GM23338 (cell line): ENCODE results near the gene AKTIP. TPM values are rescaled to one million over a fixed set of nuclear protein-coding genes. Genes with fewer than 3 reads are reported as not detected.

ENCODE experiments used
- ATAC-seq: fragments of 200-7000 bp; cut with Tn5 transposase; 3 replicates; pipeline ENCODE4 v1.9.1; 2020
- DNase-seq: peaks from one replicate; pipeline ENCODE4 v3.0.0-alpha.2; 2015; ENCODE audit warnings: low spot score
- H2AFZ ChIP-seq: fragments of 200-600 bp; sonication (generic); 2 replicates; pipeline ENCODE4 v1.8.0; 2016; ENCODE audit warnings: antibody characterized with exemption, mild to moderate bottlenecking, moderate library complexity
- H3F3A ChIP-seq: fragments of 200-600 bp; sonication (generic); replicated peaks from 2 replicates; pipeline ENCODE4 v1.8.0; 2017; ENCODE audit warnings: antibody characterized with exemption, mixed run types, low read depth
- H3K27ac ChIP-seq: fragments of 200-600 bp; sonication (generic); 2 replicates; pipeline ENCODE4 v1.6.1; 2016; ENCODE audit warnings: low read depth
- H3K27me3 ChIP-seq: fragments of 200-600 bp; sonication (generic); 2 replicates; pipeline ENCODE4 v1.8.0; 2016; ENCODE audit warnings: mild to moderate bottlenecking, mixed run types, moderate library complexity; ENCODE audit not compliant: insufficient read depth
- H3K36me3 ChIP-seq: fragments of 200-600 bp; sonication (generic); 2 replicates; pipeline ENCODE4 v1.8.0; 2016; ENCODE audit warnings: mild to moderate bottlenecking; ENCODE audit not compliant: insufficient read depth
- H3K4me1 ChIP-seq: fragments of 200-600 bp; sonication (generic); 2 replicates; pipeline ENCODE4 v1.8.0; 2016; ENCODE audit warnings: mild to moderate bottlenecking, moderate library complexity; ENCODE audit not compliant: insufficient read depth
- H3K4me2 ChIP-seq: fragments of 200-600 bp; sonication (generic); 2 replicates; pipeline ENCODE4 v1.7.1; 2017; ENCODE audit warnings: mixed run types
- H3K4me3 ChIP-seq: fragments of 200-600 bp; sonication (generic); 2 replicates; pipeline ENCODE4 v1.6.1; 2016; ENCODE audit warnings: mixed run types
- H3K79me2 ChIP-seq: fragments of 200-600 bp; sonication (generic); replicated peaks from 2 replicates; pipeline ENCODE4 v1.8.0; 2017; ENCODE audit warnings: mild to moderate bottlenecking; ENCODE audit not compliant: insufficient read depth
- H3K9me2 ChIP-seq: fragments of 200-600 bp; sonication (generic); 2 replicates; pipeline ENCODE4 v1.8.0; 2017; ENCODE audit not compliant: insufficient read depth
- H4K20me1 ChIP-seq: fragments of 200-600 bp; sonication (generic); replicated peaks from 2 replicates; pipeline ENCODE4 v1.8.0; 2017; ENCODE audit warnings: mild to moderate bottlenecking; ENCODE audit not compliant: insufficient read depth
- H3K27ac Mint-ChIP-seq: 2 replicates; pipeline ENCODE4 v1.8.0; 2020; ENCODE audit warnings: inconsistent platforms, mild to moderate bottlenecking, moderate library complexity, mixed read lengths
- H3K27me3 Mint-ChIP-seq: 3 replicates; pipeline ENCODE4 v1.8.0; 2022; ENCODE audit warnings: low read depth, mild to moderate bottlenecking, moderate library complexity, mixed read lengths, inconsistent platforms; ENCODE audit not compliant: insufficient read depth, poor library complexity
- H3K36me3 Mint-ChIP-seq: 3 replicates; pipeline ENCODE4 v1.8.0; 2021; ENCODE audit warnings: low read depth, mild to moderate bottlenecking, inconsistent platforms, moderate library complexity, mixed read lengths
- H3K4me1 Mint-ChIP-seq: 3 replicates; pipeline ENCODE4 v1.8.0; 2020; ENCODE audit warnings: mild to moderate bottlenecking, inconsistent platforms, mixed read lengths
- H3K4me3 Mint-ChIP-seq: 3 replicates; pipeline ENCODE4 v1.8.0; 2021; ENCODE audit warnings: moderate library complexity, mild to moderate bottlenecking, inconsistent platforms, mixed read lengths
- H3K9me3 Mint-ChIP-seq: 3 replicates; pipeline ENCODE4 v1.8.0; 2020; ENCODE audit warnings: moderate library complexity, mild to moderate bottlenecking, inconsistent platforms, mixed read lengths
- EZH2 ChIP-seq: fragments of 200-600 bp; sonication (generic); IDR thresholded peaks from one replicate; pipeline ENCODE4 v1.8.0; 2017; ENCODE audit warnings: antibody characterized with exemption, mild to moderate bottlenecking, low read depth; ENCODE audit not compliant: unreplicated experiment
- NANOG ChIP-seq: IDR thresholded peaks from 2 replicates; pipeline ENCODE4 v1.6.1; 2016; ENCODE audit warnings: antibody characterized with exemption, borderline replicate concordance
- POLR2AphosphoS5 ChIP-seq: IDR thresholded peaks from 2 replicates; pipeline ENCODE4 v1.6.1; 2016; ENCODE audit warnings: antibody characterized with exemption, low read depth
- REST ChIP-seq: IDR thresholded peaks from one replicate; pipeline ENCODE4 v1.6.1; 2018; ENCODE audit warnings: antibody characterized with exemption; ENCODE audit not compliant: unreplicated experiment
- STAT1 ChIP-seq: IDR thresholded peaks from one replicate; pipeline ENCODE4 v1.6.1; 2016; ENCODE audit warnings: antibody characterized with exemption; ENCODE audit not compliant: unreplicated experiment
- polyA plus RNA-seq: library from polyadenylated mRNA; unstranded; fragments of >200 nt; fragmentation: Nextera tagmentation; extraction: Ambion mirVana; gene quantifications from 2 replicates; pipeline ENCODE4 v1.2.1, GENCODE V29; 2016
- total RNA-seq: library from RNA; depleted of rRNA; stranded (reverse); fragments of >200 nt; shearing (Covaris generic); gene quantifications from 2 replicates; pipeline ENCODE4 v1.2.3, GENCODE V29; 2014
- TF ChIP-seq, protein P1 (sequence below), 2 experiments: fragments of 200-600 bp in 1 of 2; sonication (generic) in 1 of 2; conservative IDR thresholded peaks; 2 replicates each; pipeline versions ENCODE4 v1.5.1 to v1.6.1; 2016 to 2017; ENCODE audit warnings: antibody characterized with exemption in 2 of 2, low read depth in 2 of 2, mild to moderate bottlenecking in 2 of 2, moderate library complexity in 1 of 2
- TF ChIP-seq, protein P2 (sequence below): IDR thresholded peaks from 2 replicates; pipeline ENCODE4 v1.6.1; 2016; ENCODE audit warnings: antibody characterized with exemption

The AKTIP gene
- total and polyA plus RNA-seq, 2 experiments from 2014 or later: 17.3 to 21.6 TPM

DNA sequence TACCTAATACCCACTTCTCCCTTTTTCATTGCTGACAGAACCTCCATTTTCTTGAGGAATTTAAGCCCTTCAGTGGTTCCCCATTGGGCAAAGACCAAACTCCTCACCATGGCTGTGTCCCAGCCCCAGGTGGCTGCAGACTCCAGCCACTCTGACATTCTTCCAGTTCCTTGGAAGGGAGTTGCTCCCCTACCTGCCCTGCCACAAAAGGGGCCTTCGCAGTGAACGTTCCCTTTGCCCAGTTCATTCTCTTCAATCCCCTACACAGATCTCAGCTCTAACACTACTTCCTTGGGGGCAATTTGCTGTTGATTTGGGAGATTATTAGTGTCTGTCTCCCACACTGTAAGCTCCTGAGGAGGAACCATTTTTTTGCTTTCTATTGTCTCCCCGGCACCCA, 3.2 kb upstream of the AKTIP start:
- ATAC-seq (no peak), DNase-seq (no peak)
- Histone ChIP-seq H3K27ac (no peak overlapping the region), H2AFZ (no peak overlapping the region), H3K27me3 (no peaks in the 10 kb centered on the region), H3K4me1 (peaks cover 24% of the 10 kb centered on the region), H3K9me2 (peaks cover 11% of the 10 kb centered on the region), H4K20me1 (peaks cover 6% of the 10 kb centered on the region), H3K4me3 (no peak overlapping the region), H3K4me2 (no peak overlapping the region), H3F3A (no peaks in the 10 kb centered on the region; the same call in 1 of the 2 replicates), H3K36me3 (no peaks in the 10 kb centered on the region), H3K79me2 (peaks cover 12% of the 10 kb centered on the region)
- Mint-ChIP-seq H3K9me3 (no peaks in the 10 kb centered on the region; the same call in 2 of the 3 replicates), H3K4me3 (no peak overlapping the region), H3K27ac (no peak overlapping the region), H3K4me1 (peaks cover 28% of the 10 kb centered on the region), H3K36me3 (no peaks in the 10 kb centered on the region; the same call in 2 of the 3 replicates), H3K27me3 (peaks cover 8% of the 10 kb centered on the region)
- no peak for TF ChIP-seq EZH2

GRCh38 chr16:53504665-53505064, 1.7 kb upstream of the AKTIP start:
- Histone ChIP-seq H3K79me2 (peaks cover 27% of the 10 kb centered on the region), H3K9me2 (peaks cover 11% of the 10 kb centered on the region), H2AFZ (peak overlapping the region; percentile 58; the same call in 1 of the 2 replicates), H3K27ac (no peak overlapping the region), H3K4me1 (peaks cover 29% of the 10 kb centered on the region), H3K4me3 (peak overlapping the region; percentile 74), H3K36me3 (no peaks in the 10 kb centered on the region), H4K20me1 (peaks cover 6% of the 10 kb centered on the region), H3K4me2 (peak overlapping the region; percentile 88), H3F3A (no peaks in the 10 kb centered on the region; the same call in 1 of the 2 replicates), H3K27me3 (no peaks in the 10 kb centered on the region)
- H3K4me1 Mint-ChIP-seq: peaks cover 27% of the 10 kb centered on the region
- H3K27ac Mint-ChIP-seq: peak overlapping the region; percentile 46; the same call in 1 of the 2 replicates
- ATAC-seq (no peak), DNase-seq (no peak)
- H3K9me3 Mint-ChIP-seq: no peaks in the 10 kb centered on the region; the same call in 2 of the 3 replicates
- TF ChIP-seq NANOG (no peak), EZH2 (no peak)
- TF ChIP-seq, protein P1, sequence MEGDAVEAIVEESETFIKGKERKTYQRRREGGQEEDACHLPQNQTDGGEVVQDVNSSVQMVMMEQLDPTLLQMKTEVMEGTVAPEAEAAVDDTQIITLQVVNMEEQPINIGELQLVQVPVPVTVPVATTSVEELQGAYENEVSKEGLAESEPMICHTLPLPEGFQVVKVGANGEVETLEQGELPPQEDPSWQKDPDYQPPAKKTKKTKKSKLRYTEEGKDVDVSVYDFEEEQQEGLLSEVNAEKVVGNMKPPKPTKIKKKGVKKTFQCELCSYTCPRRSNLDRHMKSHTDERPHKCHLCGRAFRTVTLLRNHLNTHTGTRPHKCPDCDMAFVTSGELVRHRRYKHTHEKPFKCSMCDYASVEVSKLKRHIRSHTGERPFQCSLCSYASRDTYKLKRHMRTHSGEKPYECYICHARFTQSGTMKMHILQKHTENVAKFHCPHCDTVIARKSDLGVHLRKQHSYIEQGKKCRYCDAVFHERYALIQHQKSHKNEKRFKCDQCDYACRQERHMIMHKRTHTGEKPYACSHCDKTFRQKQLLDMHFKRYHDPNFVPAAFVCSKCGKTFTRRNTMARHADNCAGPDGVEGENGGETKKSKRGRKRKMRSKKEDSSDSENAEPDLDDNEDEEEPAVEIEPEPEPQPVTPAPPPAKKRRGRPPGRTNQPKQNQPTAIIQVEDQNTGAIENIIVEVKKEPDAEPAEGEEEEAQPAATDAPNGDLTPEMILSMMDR (conservative IDR thresholded peaks at IDR 0.05; ENCODE audit: low read depth in 2 of 2): no peak
- no peaks in the 10 kb centered on the region; the same call in 2 of the 3 replicates for H3K36me3 Mint-ChIP-seq
- peaks cover 8% of the 10 kb centered on the region for H3K27me3 Mint-ChIP-seq
- peak overlapping the region; percentile 86 for H3K4me3 Mint-ChIP-seq

GRCh38 chr16:53503991-53504663, 1.1 kb upstream of the AKTIP start:
- peak overlapping the region; percentile 88 for H3K4me2 ChIP-seq
- Mint-ChIP-seq H3K27me3 (peaks cover 8% of the 10 kb centered on the region), H3K4me1 (peaks cover 27% of the 10 kb centered on the region), H3K27ac (peak overlapping the region; percentile 91), H3K4me3 (peak overlapping the region; percentile 86), H3K36me3 (no peaks in the 10 kb centered on the region; the same call in 2 of the 3 replicates), H3K9me3 (no peaks in the 10 kb centered on the region; the same call in 2 of the 3 replicates)
- H3K79me2 ChIP-seq: peaks cover 33% of the 10 kb centered on the region
- no peaks in the 10 kb centered on the region; the same call in 1 of the 2 replicates for H3F3A ChIP-seq
- peaks cover 11% of the 10 kb centered on the region for H3K9me2 ChIP-seq
- peak overlapping the region; percentile 95 for H3K27ac ChIP-seq
- peaks cover 29% of the 10 kb centered on the region for H3K4me1 ChIP-seq
- peaks cover 6% of the 10 kb centered on the region for H4K20me1 ChIP-seq
- DNase-seq: peak; percentile 7
- no peaks in the 10 kb centered on the region for H3K27me3 ChIP-seq
- H2AFZ ChIP-seq: peak overlapping the region; percentile 58
- ATAC-seq: no peak
- H3K36me3 ChIP-seq: no peaks in the 10 kb centered on the region
- peak overlapping the region; percentile 74 for H3K4me3 ChIP-seq
- no peak for TF ChIP-seq POLR2AphosphoS5
- no peak for TF ChIP-seq REST
- no peak for TF ChIP-seq STAT1
- TF ChIP-seq, protein P2, sequence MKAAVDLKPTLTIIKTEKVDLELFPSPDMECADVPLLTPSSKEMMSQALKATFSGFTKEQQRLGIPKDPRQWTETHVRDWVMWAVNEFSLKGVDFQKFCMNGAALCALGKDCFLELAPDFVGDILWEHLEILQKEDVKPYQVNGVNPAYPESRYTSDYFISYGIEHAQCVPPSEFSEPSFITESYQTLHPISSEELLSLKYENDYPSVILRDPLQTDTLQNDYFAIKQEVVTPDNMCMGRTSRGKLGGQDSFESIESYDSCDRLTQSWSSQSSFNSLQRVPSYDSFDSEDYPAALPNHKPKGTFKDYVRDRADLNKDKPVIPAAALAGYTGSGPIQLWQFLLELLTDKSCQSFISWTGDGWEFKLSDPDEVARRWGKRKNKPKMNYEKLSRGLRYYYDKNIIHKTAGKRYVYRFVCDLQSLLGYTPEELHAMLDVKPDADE: no peak
